Brain microvascular endothelial cell (primary cell): Measurements from ENCODE around the gene MICA.
A peak's percentile ranks its signal among the peaks of the same experiment; 100 is the strongest.

Source experiments
- DNase-seq: peaks from one replicate; pipeline ENCODE4 v3.0.0-alpha.2; 2020
- H3K27ac ChIP-seq: fragments of 250-450 bp; sonication (Bioruptor Pico); 2 replicates; pipeline ENCODE4 v1.5.1; 2020; ENCODE audit warnings: mild to moderate bottlenecking, moderate library complexity
- H3K27me3 ChIP-seq: fragments of 250-450 bp; sonication (Bioruptor Pico); replicated peaks from 2 replicates; pipeline ENCODE4 v1.5.1; 2020; ENCODE audit warnings: mild to moderate bottlenecking
- H3K36me3 ChIP-seq: fragments of 250-450 bp; sonication (Bioruptor Pico); replicated peaks from 2 replicates; pipeline ENCODE4 v1.5.1; 2020; ENCODE audit warnings: mild to moderate bottlenecking
- H3K4me3 ChIP-seq: 2 replicates; pipeline ENCODE4 v1.5.1; 2011; ENCODE audit warnings: low read depth, mild to moderate bottlenecking, control low read depth, low read length, moderate library complexity
- CTCF ChIP-seq: IDR thresholded peaks from 2 replicates; pipeline ENCODE4 v1.5.1; 2011; ENCODE audit warnings: low read depth, mild to moderate bottlenecking, moderate library complexity, low read length, control low read depth, inconsistent platforms; ENCODE audit errors: missing control alignments
- in situ Hi-C: cut with HindIII; loops from 2 replicates; pipeline ENCODE4 v1.10.0; 2017; ENCODE audit warnings: low sequenced_read_pairs, low pct_ligation_motif_present

The MICA gene

DNA sequence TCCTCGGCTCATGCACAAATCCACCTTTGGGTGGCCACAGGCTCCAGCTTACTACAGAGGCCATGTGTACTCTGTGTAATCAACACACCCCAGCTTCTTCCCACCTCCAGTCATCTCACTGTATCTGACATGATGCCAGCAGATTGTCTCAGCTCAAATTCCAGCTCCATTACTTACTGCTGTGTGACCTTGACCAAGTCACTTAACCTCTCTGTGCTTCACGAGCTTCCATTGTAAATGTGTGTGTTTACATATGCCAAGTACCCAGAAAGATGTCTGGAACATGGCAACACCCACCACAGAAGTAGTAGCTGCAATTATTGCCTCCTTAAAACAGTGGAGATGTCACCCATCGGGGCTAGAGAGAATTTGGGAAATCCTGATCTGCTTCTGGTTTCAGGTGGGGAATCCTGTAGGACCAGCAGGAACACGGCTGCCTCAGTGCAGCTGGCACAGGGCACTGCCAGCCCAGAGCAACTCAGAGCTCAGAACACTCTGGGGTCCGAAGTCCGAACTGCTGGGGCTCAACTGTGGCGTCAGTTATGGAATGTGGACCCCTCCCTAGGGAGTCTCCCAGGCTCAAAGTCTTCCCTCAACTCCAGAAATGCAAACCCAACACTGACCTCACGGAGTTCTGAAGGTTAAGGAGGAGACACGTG, 25.2 kb upstream of the MICA start:
- Histone ChIP-seq H3K36me3 (no peaks in the 10 kb centered on the region), H3K27ac (no peak overlapping the region), H3K4me3 (no peak overlapping the region), H3K27me3 (peaks cover 9% of the 10 kb centered on the region)
- in situ Hi-C loops = no loop called here
- TF ChIP-seq CTCF = no peak
- DNase-seq = no peak

DNA sequence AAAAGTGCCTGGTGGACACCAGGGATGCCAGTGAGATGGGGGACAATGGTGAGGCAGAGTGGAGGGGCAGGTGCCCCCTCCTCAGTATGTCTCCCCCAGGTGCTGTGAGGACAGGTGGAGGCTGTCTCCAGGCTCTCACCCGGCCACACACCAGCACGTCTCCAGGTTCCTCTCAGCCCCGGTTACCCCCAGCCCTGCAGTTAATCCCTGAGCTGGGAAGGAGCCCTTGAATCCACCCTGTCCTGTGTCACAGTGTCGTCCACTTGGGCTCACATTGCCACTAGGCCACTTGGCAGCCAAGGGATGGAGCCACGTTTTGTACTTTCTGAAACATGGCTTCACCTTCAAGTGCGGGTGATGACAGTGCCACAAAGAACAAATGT, 24.7 kb upstream of the MICA start:
- no peak for DNase-seq
- H3K4me3 ChIP-seq = no peak overlapping the region
- in situ Hi-C loops = no loop called here

GRCh38 chr6:31379850-31380249, 23.5 kb upstream of the MICA start:
- no peak for DNase-seq
- Histone ChIP-seq H3K27ac (no peak overlapping the region), H3K36me3 (no peaks in the 10 kb centered on the region), H3K4me3 (no peak overlapping the region), H3K27me3 (peaks cover 9% of the 10 kb centered on the region)
- no peak for TF ChIP-seq CTCF
- in situ Hi-C loops = no loop called here

More for the DNA sequence above, 24.7 kb upstream of the MICA start:
- TF ChIP-seq CTCF = no peak
- Histone ChIP-seq H3K27ac (no peak overlapping the region), H3K36me3 (no peaks in the 10 kb centered on the region), H3K27me3 (peaks cover 9% of the 10 kb centered on the region)

DNA sequence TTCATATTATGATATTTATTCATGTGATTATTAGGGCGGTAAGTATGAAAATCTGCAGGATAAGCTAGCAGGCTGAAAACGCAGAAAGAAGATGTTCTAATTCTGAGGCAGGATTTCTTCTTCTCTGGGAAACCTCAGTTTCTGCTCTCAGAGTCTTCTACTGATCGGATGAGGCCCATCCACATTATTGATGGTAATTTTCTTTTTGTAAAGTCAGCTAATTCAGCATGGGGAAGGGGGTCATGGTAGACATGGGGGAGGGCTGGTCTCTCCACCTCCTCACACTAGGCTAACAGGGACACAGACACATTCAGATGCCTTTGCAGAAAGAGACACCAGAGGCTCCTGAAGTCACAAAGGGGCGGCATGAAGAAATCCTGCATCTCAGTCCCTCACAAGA, 21.7 kb upstream of the MICA start:
- no peak overlapping the region for H3K4me3 ChIP-seq
- H3K27ac ChIP-seq = no peak overlapping the region
- DNase-seq = no peak
- TF ChIP-seq CTCF = no peak
- H3K36me3 ChIP-seq = no peaks in the 10 kb centered on the region
- in situ Hi-C loops = no loop called here
- peaks cover 7% of the 10 kb centered on the region for H3K27me3 ChIP-seq

GRCh38 chr6:31383149-31383548, 20.2 kb upstream of the MICA start:
- peak; percentile 13 for DNase-seq
- H3K4me3 ChIP-seq = no peak overlapping the region
- peaks cover 6% of the 10 kb centered on the region for H3K27me3 ChIP-seq
- no peak overlapping the region for H3K27ac ChIP-seq
- TF ChIP-seq CTCF = no peak
- in situ Hi-C loops = no loop called here
- no peaks in the 10 kb centered on the region for H3K36me3 ChIP-seq

GRCh38 chr6:31385041-31385440, 18.4 kb upstream of the MICA start:
- H3K27ac ChIP-seq = no peak overlapping the region
- TF ChIP-seq CTCF = no peak
- DNase-seq = no peak
- H3K4me3 ChIP-seq = no peak overlapping the region
- in situ Hi-C loops = no loop called here
- no peaks in the 10 kb centered on the region for H3K36me3 ChIP-seq
- peaks cover 3% of the 10 kb centered on the region for H3K27me3 ChIP-seq
